Activated CD4-positive, alpha-beta memory T cell treated with anti-CD3 and anti-CD28 coated beads for 36 hours (primary cell): Measurements from ENCODE around the gene NUDT22. TPM values are rescaled to one million over a fixed set of nuclear protein-coding genes. Genes with fewer than 3 reads are reported as not detected.

Experiments used
- CTCF ChIA-PET: fragments of 350-600 bp; sonication (Branson Sonifier 250); formaldehyde crosslinking; loops from one replicate; lab custom pipeline; 2021; ENCODE audit warnings: antibody characterized with exemption, inconsistent platforms; lab: Charles Lee
- POLR2A ChIA-PET: fragments of 350-600 bp; sonication (Branson Sonifier 250); formaldehyde crosslinking; loops from one replicate; lab custom pipeline; 2021; ENCODE audit warnings: antibody characterized with exemption; lab: Charles Lee
- DNase-seq: peaks from one replicate; pipeline ENCODE4 v3.0.0-alpha.2; 2020
- H3K27ac Mint-ChIP-seq: one replicate; pipeline ENCODE4 v1.8.0; 2021; ENCODE audit warnings: mixed read lengths
- H3K27me3 Mint-ChIP-seq: one replicate; pipeline ENCODE4 v1.8.0; 2021; ENCODE audit warnings: mixed read lengths
- H3K36me3 Mint-ChIP-seq: one replicate; pipeline ENCODE4 v1.8.0; 2021; ENCODE audit warnings: mixed read lengths
- H3K4me1 Mint-ChIP-seq: one replicate; pipeline ENCODE4 v1.8.0; 2021; ENCODE audit warnings: low read depth, mixed read lengths
- H3K4me3 Mint-ChIP-seq: one replicate; pipeline ENCODE4 v1.8.0; 2021; ENCODE audit warnings: mild to moderate bottlenecking, mixed read lengths
- H3K9me3 Mint-ChIP-seq: one replicate; pipeline ENCODE4 v1.8.0; 2021; ENCODE audit warnings: mixed read lengths
- intact Hi-C: fragments of 100-400 bp; cut with micrococcal nuclease; formaldehyde crosslinking; loops from one replicate; pipeline ENCODE4 v1.15.1; 2023
- total RNA-seq, 2 experiments: library from RNA; stranded (reverse); gene quantifications; one replicate each; pipeline ENCODE4 v1.2.3, GENCODE V29; 2021

The NUDT22 gene
- total RNA-seq, 2 experiments from 2014 or later = 69.8 to 79.8 TPM

DNA sequence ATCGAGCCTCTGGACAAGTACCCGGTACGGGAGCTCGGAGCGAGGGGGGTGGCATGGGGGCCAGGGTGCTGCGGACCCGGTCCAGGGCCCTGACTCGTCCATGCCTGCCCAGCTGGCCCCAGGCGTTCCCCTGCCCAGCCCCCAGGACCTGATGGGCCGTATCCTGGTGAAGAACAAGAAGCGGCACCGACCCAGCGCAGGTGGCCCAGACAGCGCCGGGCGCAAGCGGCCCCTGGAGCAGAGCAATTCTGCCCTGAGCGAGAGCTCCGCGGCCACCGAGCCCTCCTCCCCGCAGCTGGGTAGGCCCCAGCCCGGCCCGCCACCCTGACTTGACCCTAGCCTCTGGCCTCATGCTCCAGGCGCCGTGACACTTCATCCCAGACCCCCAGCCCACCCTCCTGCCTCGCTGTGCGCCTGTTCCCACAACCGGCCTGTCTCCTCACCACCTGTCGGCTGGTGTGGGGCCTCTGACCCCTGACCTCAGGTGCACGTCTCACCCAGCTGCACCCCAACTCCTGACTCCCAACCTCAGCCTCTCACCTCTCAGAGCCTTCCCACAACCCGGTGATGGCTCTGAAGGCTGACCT, 33.0 kb downstream of the NUDT22 start:
- no peak overlapping the region for H3K27ac Mint-ChIP-seq
- H3K27me3 Mint-ChIP-seq = no peaks in the 10 kb centered on the region

DNA sequence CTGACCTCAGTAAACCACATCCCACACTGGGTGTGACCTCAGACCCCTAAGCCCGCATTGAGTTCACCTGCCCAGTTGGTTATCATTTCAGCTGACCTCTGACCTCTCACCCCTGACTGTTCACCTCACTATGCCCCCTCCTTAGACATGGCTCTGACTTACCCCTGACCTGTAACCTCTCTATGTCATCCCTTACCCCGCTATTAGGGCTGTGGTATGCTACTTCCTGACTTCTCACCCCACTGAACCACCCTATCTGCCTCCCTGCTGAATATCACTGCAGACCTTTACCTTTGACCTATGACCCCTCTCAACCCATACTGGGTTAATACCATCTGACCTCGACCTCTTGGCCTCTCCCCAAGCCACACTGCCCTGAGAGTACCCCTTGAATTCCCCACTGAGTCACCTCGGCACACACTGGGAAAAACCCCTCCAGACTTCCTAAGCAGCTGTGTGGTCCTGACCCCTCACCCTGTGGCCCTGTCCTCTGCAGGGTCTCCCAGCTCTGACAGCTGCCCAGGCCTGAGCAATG, 33.5 kb downstream of the NUDT22 start:
- DNase-seq = no peak
- H3K36me3 Mint-ChIP-seq = peaks cover 15% of the 10 kb centered on the region
- H3K9me3 Mint-ChIP-seq = no peaks in the 10 kb centered on the region
- peak overlapping the region; percentile 20 for H3K27ac Mint-ChIP-seq
- no peak overlapping the region for H3K4me3 Mint-ChIP-seq
- POLR2A ChIA-PET = no interaction called here
- CTCF ChIA-PET = interaction anchor here (1.9 kb wide), 1 partner anchor 9 kb away, joined by 6 read pairs; the partner anchor contains the start of gene PLCB3
- no peaks in the 10 kb centered on the region for H3K27me3 Mint-ChIP-seq
- peaks cover 8% of the 10 kb centered on the region for H3K4me1 Mint-ChIP-seq
- intact Hi-C loops = no loop called here

More for the DNA sequence above, 33.0 kb downstream of the NUDT22 start:
- no peaks in the 10 kb centered on the region for H3K9me3 Mint-ChIP-seq
- H3K4me3 Mint-ChIP-seq = no peak overlapping the region
- POLR2A ChIA-PET = interaction anchor here (1.2 to 1.7 kb wide), 2 partner anchors 11 to 58 kb away, joined by 3 to 5 read pairs; partner anchors contain the start of gene TRMT112
- intact Hi-C loops = no loop called here
- no peak for DNase-seq
- CTCF ChIA-PET = interaction anchor here (1.9 kb wide), 1 partner anchor 8 kb away, joined by 6 read pairs; the partner anchor contains the start of gene PLCB3
- H3K4me1 Mint-ChIP-seq = peaks cover 8% of the 10 kb centered on the region
- peaks cover 15% of the 10 kb centered on the region for H3K36me3 Mint-ChIP-seq

DNA sequence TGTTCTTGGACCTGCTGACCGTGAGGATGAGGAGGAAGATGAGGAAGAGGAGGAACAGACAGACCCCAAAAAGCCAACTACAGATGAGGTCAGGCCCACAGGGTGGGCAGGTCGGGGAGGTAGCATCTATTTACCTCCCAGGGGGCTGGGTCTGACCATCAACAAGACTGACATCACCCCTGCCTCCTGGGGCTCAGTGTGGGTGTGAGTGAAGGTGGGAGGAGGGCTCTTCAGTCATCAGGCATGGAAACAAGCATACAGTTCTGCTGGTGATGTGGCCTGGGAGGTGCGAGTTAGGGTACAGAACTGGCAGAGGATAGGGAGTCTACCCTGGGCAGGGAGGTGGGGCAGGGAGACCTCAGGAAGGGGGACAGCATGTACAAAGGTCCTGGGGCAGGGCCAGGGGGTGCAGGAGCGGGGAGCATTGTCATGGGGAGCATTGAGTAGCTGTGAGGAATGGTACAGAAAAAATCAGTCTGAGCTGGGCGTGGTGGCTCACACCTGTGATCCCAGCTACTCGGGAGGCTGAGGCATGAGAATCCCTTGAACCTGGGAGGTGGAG, 34.2 kb downstream of the NUDT22 start:
- CTCF ChIA-PET = interaction anchor here (0.8 to 1.9 kb wide), 2 partner anchors 10 to 314 kb away, joined by 3 to 6 read pairs; partner anchors contain the start of gene PLCB3
- intact Hi-C loops = no loop called here
- Mint-ChIP-seq H3K4me3 (no peak overlapping the region), H3K27me3 (no peaks in the 10 kb centered on the region), H3K4me1 (peaks cover 8% of the 10 kb centered on the region), H3K27ac (peak overlapping the region; percentile 20), H3K9me3 (no peaks in the 10 kb centered on the region), H3K36me3 (peaks cover 15% of the 10 kb centered on the region)
- no peak for DNase-seq
- POLR2A ChIA-PET = no interaction called here

DNA sequence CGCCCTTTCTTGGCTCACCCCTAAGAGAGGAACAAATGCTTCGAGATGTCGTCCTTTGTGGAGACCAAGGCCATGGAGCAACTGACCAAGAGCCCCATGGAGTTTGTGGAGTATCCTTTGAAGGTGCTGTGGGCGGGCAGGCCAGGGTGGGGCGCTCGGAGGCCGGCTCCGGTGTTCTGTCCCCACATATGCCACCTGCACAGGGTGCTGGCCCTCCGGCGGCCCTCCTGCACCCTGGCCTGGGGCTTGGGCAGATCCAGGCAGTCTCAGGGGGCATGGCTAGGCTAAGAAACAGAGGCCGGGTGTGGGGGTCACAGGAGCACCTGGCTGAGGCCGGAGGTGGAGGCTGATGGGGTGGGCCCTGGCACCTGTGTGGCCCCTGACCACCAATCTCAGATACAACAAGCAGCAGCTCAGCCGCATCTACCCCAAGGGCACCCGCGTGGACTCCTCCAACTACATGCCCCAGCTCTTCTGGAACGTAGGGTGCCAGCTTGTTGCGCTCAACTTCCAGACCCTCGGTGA, 35.5 kb downstream of the NUDT22 start:
- Mint-ChIP-seq H3K4me1 (peaks cover 8% of the 10 kb centered on the region), H3K4me3 (no peak overlapping the region), H3K9me3 (no peaks in the 10 kb centered on the region), H3K27ac (no peak overlapping the region), H3K27me3 (no peaks in the 10 kb centered on the region), H3K36me3 (peaks cover 15% of the 10 kb centered on the region)
- CTCF ChIA-PET = interaction anchor here (0.9 to 1.1 kb wide), 2 partner anchors 39 to 57 kb away, joined by 3 read pairs; no protein-coding TSS in a partner anchor
- intact Hi-C loops = no loop called here
- DNase-seq = no peak
- POLR2A ChIA-PET = no interaction called here

DNA sequence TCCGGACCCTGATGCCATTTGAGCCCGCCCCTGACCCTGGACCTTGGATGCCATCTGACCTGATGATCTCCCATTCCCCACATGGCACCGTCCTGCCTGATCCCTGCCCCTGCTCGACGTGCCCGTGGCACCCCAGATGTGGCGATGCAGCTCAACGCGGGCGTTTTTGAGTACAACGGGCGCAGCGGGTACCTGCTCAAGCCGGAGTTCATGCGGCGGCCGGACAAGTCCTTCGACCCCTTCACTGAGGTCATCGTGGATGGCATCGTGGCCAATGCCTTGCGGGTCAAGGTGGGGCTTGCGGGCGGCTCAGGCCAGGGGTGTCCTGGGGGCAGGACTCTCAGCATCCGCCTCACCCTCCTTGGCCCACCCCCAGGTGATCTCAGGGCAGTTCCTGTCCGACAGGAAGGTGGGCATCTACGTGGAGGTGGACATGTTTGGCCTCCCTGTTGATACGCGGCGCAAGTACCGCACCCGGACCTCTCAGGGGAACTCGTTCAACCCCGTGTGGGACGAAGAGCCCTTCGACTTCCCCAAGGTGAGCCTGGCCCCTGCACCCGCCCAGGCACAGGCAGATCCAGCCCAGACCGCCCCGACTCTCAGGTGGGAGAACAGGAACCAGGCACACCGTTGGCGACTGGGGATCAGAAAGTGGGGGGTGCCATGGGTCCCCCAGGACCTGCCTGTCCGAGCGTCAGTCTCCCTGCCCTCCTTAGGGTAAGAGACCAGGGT, 36.4 kb downstream of the NUDT22 start:
- Mint-ChIP-seq H3K36me3 (peaks cover 15% of the 10 kb centered on the region), H3K27me3 (no peaks in the 10 kb centered on the region), H3K27ac (no peak overlapping the region), H3K4me3 (no peak overlapping the region), H3K4me1 (peaks cover 8% of the 10 kb centered on the region), H3K9me3 (no peaks in the 10 kb centered on the region)
- DNase-seq = no peak
- CTCF ChIA-PET = interaction anchor here (0.9 to 1.5 kb wide), 3 partner anchors 16 to 58 kb away, joined by 3 read pairs; partner anchors contain the start of gene PPP1R14B
- POLR2A ChIA-PET = no interaction called here
- intact Hi-C loops = no loop called here

DNA sequence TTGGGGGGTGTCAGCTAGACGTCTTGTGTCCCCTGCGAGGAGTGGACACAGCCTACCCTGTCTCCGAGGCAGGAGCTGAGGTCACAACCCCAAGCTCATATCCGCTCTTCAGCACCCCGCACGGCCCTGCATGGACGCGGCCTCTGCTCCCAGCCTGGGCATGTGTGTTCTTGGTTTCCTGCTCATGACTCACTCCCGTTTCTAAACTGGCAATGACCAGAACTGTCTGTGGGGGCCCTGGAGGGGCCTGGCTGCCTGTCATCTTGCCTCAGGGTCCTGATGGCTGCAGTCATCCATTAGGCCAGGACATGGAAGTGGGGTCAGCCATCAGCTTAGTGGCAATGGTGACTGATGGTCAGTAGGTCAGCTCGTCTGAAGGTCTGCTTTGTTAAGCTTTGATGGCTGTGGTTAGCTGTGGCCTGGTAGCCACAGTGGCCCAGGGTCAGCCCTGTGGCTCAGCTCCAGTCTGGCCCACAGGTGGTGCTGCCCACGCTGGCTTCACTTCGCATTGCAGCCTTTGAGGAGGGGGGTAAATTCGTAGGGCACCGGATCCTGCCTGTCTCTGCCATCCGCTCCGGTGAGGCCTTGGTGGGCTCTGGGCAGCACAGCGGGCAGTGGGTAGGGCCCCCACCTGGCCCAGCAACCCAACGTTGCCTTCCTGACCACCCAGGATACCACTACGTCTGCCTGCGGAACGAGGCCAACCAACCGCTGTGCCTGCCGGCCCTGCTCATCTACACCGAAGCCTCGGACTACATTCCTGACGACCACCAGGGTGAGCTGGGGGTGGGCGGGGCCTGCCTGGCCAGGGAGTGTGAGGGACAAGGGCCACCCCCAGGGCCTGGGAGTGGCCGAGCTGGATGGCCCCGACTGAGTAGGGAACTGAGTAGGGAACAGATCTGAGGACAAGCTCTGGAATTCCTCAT, 37.2 kb downstream of the NUDT22 start:
- Mint-ChIP-seq H3K27me3 (no peaks in the 10 kb centered on the region), H3K27ac (no peak overlapping the region), H3K4me3 (no peak overlapping the region), H3K36me3 (peaks cover 11% of the 10 kb centered on the region), H3K4me1 (peaks cover 12% of the 10 kb centered on the region), H3K9me3 (no peaks in the 10 kb centered on the region)
- ChIA-PET POLR2A (interaction anchor here (0.8 kb wide), 1 partner anchor 9 kb away, joined by 3 read pairs; no protein-coding TSS in a partner anchor), CTCF (interaction anchor here (0.9 to 1.5 kb wide), 2 partner anchors 17 to 37 kb away, joined by 3 read pairs; partner anchors contain the start of genes CATSPERZ and PPP1R14B)
- no peak for DNase-seq
- intact Hi-C loops = no loop called here

DNA sequence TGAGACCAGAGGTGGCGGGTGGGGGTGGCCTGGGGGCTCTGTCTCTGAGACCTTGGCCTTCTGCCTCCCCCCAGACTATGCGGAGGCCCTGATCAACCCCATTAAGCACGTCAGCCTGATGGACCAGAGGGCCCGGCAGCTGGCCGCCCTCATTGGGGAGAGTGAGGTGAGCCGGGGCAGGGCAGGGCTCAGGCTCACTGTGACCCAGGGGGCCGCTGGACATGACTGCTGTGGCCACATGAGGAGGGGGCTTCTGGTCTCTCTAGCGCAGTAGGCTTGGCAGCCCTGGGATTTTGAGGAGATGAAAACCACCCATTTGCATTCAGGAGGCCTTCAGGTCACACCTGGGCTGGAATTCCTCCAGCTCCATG, 37.9 kb downstream of the NUDT22 start:
- POLR2A ChIA-PET = interaction anchor here (0.8 kb wide), 1 partner anchor 9 kb away, joined by 3 read pairs; no protein-coding TSS in a partner anchor
- no peak overlapping the region for H3K27ac Mint-ChIP-seq
- CTCF ChIA-PET = interaction anchor here (0.9 to 1.5 kb wide), 2 partner anchors 18 to 37 kb away, joined by 3 read pairs; partner anchors contain the start of genes CATSPERZ and PPP1R14B
- intact Hi-C loops = no loop called here
- no peaks in the 10 kb centered on the region for H3K27me3 Mint-ChIP-seq
- peaks cover 13% of the 10 kb centered on the region for H3K36me3 Mint-ChIP-seq
- H3K4me1 Mint-ChIP-seq = peaks cover 18% of the 10 kb centered on the region
- H3K9me3 Mint-ChIP-seq = no peaks in the 10 kb centered on the region
- no peak overlapping the region for H3K4me3 Mint-ChIP-seq
- DNase-seq = no peak

DNA sequence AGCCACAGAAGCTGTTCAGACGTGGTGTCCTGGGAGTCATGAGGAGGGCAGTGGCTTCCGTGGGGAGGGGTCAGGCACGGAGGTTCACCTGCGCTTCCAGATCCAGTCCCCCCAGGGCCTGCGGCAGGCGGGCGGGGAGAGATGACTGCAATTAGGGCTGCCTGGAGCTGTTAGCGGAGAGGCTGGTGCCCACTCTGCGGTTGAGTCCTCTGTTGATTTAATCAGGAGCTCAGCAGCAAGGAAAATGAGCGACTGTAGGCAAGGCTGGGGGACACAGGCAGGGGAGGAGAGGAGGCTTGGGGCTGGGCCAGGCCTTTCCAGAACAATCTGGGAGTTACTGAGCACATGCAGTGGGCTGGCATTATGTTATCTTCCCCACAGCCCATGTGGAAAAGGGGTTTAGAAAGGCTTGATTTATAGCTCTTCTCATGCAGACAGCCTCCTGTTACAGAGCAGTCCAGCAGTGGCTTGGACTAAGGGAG, 38.3 kb downstream of the NUDT22 start:
- intact Hi-C loops = no loop called here
- peaks cover 18% of the 10 kb centered on the region for H3K4me1 Mint-ChIP-seq
- POLR2A ChIA-PET = interaction anchor here (0.8 kb wide), 1 partner anchor 10 kb away, joined by 3 read pairs; no protein-coding TSS in a partner anchor
- no peak for DNase-seq
- H3K4me3 Mint-ChIP-seq = no peak overlapping the region
- CTCF ChIA-PET = interaction anchor here (0.9 to 1.9 kb wide), 3 partner anchors 14 to 36 kb away, joined by 3 to 7 read pairs (median 3); partner anchors contain the start of genes CATSPERZ, PLCB3 and PPP1R14B
- H3K27ac Mint-ChIP-seq = no peak overlapping the region
- H3K27me3 Mint-ChIP-seq = no peaks in the 10 kb centered on the region
- H3K36me3 Mint-ChIP-seq = peaks cover 12% of the 10 kb centered on the region
- no peaks in the 10 kb centered on the region for H3K9me3 Mint-ChIP-seq

DNA sequence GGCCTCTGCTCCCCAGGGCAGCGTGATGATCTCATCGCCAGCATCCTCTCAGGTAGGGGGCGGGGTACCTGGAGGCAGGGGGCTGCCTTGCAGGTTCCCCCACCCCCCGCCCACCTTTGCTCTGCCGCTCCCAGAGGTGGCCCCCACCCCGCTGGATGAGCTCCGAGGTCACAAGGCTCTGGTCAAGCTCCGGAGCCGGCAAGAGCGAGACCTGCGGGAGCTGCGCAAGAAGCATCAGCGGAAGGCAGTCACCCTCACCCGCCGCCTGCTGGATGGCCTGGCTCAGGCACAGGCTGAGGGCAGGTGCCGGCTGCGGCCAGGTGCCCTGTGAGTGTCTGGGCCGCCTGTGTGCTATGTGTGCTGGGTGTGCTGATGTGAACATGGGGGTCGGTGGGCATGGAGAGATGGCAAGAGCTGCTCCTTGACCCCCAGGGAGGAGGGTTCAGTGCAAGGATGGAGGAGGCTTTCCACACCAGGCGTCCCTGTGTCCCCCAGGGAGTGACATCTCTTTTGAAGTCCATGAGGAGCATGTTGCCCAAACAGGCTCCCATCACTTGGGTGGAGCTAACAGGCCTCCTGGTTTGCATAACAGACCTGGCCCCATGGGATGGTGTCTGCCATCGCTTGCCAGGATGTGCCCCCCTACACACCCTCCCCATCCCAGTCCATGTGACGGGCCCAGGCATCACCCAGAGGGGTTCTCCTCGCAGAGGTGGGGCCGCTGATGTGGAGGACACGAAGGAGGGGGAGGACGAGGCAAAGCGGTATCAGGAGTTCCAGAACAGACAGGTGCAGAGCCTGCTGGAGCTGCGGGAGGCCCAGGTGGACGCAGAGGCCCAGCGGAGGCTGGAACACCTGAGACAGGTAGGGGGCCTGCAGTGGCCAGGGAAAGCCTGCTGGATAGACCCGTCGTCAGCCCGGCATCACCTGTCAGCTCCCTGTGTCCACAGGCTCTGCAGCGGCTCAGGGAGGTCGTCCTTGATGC, 39.4 kb downstream of the NUDT22 start:
- intact Hi-C loops = no loop called here
- no peak overlapping the region for H3K4me3 Mint-ChIP-seq
- POLR2A ChIA-PET = no interaction called here
- no peaks in the 10 kb centered on the region for H3K27me3 Mint-ChIP-seq
- DNase-seq = no peak
- peaks cover 11% of the 10 kb centered on the region for H3K4me1 Mint-ChIP-seq
- no peaks in the 10 kb centered on the region for H3K9me3 Mint-ChIP-seq
- CTCF ChIA-PET = interaction anchor here (1.0 to 1.9 kb wide), 4 partner anchors 11 to 36 kb away, joined by 3 to 7 read pairs (median 4); partner anchors contain the start of genes PLCB3 and PPP1R14B
- peaks cover 13% of the 10 kb centered on the region for H3K36me3 Mint-ChIP-seq
- H3K27ac Mint-ChIP-seq = no peak overlapping the region

DNA sequence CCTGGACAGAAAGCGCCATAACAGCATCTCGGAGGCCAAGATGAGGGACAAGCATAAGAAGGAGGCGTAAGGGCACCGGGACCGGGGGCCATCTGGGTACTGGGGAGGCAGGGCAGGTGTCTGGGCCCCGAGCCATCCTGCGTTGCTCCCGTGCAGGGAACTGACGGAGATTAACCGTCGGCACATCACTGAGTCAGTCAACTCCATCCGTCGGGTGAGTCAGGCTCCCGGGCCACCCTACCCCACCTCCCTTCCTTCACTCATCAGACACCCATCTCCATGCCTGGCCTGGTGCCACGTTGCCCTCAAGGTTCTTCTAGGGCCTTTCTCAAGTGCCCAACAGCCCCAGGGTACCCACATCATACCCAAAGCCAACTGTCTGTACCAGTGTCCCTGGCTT, 40.3 kb downstream of the NUDT22 start:
- H3K4me1 Mint-ChIP-seq = peaks cover 11% of the 10 kb centered on the region
- no peak for DNase-seq
- H3K9me3 Mint-ChIP-seq = no peaks in the 10 kb centered on the region
- H3K27me3 Mint-ChIP-seq = no peaks in the 10 kb centered on the region
- intact Hi-C loops = no loop called here
- CTCF ChIA-PET = interaction anchor here (1.3 to 1.9 kb wide), 2 partner anchors 12 to 16 kb away, joined by 4 to 7 read pairs; partner anchors contain the start of gene PLCB3
- H3K4me3 Mint-ChIP-seq = no peak overlapping the region
- POLR2A ChIA-PET = no interaction called here
- H3K36me3 Mint-ChIP-seq = peaks cover 13% of the 10 kb centered on the region
- H3K27ac Mint-ChIP-seq = no peak overlapping the region
